HG02970 (cell line): ENCODE results near the gene FGF7.
"Not testable (repeated sequence)": the region's sequence is repeated elsewhere in the genome, so short reads cannot be mapped to it uniquely, and the experiment has no call there.

ENCODE experiments used
- ATAC-seq: cut with Tn5 transposase; IDR thresholded peaks from one replicate; pipeline ENCODE4 v1.9.1; 2021; ENCODE audit warnings: mild to moderate bottlenecking, moderate library complexity, moderate number of reproducible peaks; ENCODE audit not compliant: unreplicated experiment, low FRiP score

The FGF7 gene

DNA sequence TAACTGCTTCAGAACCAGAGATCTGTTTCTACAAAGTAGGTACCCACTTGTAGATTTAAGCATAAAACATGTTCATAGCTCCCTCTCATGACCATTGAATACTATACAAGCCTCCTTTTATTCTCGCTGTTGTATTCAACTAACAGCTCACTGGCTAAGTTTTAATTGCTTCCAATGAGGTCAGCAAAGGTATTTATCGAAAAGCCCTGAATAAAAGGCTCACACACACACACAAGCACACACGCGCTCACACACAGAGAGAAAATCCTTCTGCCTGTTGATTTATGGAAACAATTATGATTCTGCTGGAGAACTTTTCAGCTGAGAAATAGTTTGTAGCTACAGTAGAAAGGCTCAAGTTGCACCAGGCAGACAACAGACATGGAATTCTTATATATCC, at the start of gene FGF7:
TSS of gene FGF7 (plus strand) at position 222 of the 400 bp plus-strand sequence. CDS start 1,056 bp downstream, outside the sequence.
- ATAC-seq = no peak

DNA sequence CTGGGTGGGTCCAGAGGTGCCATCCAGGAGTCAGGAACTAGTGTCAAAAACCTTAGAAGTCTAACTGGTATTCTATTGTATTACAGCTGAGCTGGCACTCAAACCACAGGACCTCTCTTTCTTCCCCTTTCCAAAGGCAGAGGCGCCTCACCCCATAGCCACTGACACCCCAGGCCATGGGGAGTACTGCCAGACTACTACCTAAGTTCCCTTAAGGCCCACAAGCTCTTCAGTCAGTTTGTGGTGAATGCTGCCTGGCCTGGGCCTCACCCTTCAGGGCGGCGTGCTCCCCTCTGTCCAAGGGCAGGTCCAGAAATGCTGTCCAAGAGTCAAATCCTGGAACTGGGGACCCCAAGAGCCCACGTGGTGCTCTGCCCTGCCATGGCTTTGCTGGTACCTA, 43.0 kb upstream of the FGF7 start:
- ATAC-seq = no peak

- no peak for ATAC-seq
Observed at GRCh38 chr15:49380912-49381311, 42.1 kb upstream of the FGF7 start.

DNA sequence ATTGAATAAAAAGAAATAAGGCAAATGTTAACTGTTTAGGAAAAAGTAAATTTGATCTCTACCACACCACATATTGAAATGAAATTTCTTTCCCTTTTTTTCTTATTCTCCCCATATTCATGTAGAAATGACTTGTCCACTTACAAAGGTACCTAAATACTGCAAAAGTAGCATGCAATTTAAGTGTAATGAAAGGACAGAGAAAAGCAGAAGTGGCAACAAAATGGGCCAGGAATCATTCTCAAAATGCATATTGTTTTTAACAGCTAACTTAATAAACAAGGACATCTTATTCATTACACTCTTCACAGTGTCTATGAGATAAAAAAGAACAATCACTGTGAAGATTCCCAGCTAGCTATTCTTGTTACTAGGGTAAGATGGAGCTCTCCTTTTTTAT, 40.6 kb upstream of the FGF7 start:
- no peak for ATAC-seq

GRCh38 chr15:49383266-49383665, 39.8 kb upstream of the FGF7 start:
- ATAC-seq = no peak

DNA sequence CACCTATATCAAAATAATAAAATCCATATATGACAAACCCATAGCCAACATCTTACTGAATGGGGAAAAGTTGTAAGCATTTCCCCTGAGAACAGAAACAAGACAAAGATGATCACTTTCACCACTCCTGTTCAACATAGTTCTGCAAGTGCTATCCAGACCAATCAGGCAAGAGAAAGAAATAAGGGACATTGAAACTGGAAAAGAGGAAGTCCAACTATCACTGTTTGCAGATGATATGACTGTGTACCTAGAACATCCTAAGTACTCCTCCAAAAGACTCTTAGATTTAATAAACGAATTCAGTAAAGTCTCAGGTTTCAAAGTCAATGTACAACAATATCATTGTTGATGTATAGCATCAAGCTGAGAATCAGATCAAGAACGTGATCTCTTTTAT, 35.6 kb upstream of the FGF7 start:
- ATAC-seq = no peak

GRCh38 chr15:49402515-49403296, 20.3 kb upstream of the FGF7 start:
- not testable (repeated sequence) for ATAC-seq

- ATAC-seq = no peak
Observed at GRCh38 chr15:49406352-49407118, 16.5 kb upstream of the FGF7 start.

GRCh38 chr15:49410641-49411040, 12.4 kb upstream of the FGF7 start:
- no peak for ATAC-seq

- no peak for ATAC-seq
Observed at GRCh38 chr15:49412797-49413196, 10.2 kb upstream of the FGF7 start.

DNA sequence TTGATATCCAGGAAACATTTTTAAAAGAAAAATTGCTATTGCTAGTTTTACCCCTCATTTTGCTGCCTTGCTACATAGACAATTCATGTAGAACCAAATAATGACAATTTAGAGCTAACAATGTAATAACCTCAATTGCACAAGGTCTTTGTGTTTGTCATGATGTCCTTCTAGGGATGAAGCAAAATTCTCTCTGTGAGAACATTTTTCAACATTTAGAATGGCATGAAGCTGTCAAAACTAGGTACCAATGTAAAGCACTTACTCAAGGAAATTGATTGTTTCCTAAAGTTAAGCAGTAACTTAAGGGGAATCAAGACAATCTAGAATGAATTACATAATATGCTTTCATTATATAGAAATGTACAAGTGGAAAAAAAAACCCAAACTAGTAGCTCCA, 7.9 kb upstream of the FGF7 start:
- no peak for ATAC-seq

GRCh38 chr15:49415638-49416037, 7.4 kb upstream of the FGF7 start:
- no peak for ATAC-seq

DNA sequence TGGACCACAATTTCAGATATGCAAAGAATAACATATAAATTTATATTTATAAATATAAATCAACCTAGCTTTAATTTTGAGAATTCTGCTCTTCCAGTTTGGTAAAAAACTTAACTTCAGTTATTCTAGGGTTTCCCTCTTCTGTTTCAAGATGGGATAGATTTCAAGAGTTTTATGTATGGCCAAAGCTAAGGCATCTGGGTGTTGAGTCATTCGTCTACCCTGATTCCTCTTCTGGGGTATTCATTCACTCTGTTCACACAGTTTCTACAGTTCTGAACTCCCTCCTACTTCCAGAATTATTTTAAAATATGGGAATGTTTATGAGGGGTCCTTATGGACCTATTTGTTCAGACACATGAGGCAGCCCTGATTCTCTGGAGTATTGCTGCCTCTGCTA, 4.2 kb upstream of the FGF7 start:
- no peak for ATAC-seq

DNA sequence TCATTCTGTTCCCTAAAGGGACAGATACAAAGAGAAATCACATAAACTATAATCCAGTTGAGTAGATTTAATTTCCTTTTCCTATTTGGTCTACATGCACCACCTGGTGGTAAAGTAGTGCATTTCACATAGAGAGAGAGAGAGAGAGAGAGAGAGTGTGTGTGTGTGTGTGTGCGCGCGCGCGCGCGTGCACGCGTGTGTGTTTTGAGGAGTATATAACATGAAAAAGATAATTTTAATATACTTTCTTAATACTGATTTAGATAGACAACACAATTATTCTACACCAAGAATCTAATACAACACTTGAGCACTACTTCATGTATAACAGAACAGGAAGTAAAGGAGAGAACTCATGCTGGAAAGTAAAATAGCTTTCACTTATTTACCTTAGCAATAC, 1.1 kb upstream of the FGF7 start:
- no peak for ATAC-seq

DNA sequence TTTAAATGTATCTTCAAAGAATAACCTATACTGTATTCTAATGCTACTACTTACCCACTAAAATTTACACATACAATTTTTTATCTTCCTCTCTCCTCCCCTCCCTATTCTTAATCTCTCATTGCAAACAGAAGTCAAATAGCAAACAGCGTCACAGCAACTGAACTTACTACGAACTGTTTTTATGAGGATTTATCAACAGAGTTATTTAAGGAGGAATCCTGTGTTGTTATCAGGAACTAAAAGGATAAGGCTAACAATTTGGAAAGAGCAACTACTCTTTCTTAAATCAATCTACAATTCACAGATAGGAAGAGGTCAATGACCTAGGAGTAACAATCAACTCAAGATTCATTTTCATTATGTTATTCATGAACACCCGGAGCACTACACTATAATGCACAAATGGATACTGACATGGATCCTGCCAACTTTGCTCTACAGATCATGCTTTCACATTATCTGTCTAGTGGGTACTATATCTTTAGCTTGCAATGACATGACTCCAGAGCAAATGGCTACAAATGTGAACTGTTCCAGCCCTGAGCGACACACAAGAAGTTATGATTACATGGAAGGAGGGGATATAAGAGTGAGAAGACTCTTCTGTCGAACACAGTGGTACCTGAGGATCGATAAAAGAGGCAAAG, 984 bp downstream of the FGF7 start:
- no peak for ATAC-seq

DNA sequence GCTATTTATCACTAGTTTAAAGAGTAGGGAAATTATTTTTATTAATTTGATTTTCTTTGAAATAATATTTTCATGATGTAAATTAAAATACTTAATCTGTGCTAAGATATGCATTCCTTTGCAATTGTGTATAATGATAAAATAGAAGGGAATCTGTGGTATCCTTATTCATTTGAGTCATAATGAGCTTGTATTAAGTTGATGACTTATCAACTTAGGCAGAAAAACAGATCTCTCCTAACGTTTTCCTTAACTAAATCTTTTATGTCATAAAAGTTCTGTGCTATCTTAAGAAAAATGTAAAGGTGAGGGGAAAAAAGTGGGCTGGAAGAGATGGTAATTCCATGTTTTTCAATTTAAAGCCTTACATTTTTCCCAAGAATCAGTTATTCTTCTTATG, 1.9 kb downstream of the FGF7 start:
- ATAC-seq = no peak

GRCh38 chr15:49427372-49427771, 4.3 kb downstream of the FGF7 start:
- no peak for ATAC-seq

GRCh38 chr15:49428409-49429095, 5.5 kb downstream of the FGF7 start:
- ATAC-seq = no peak

- ATAC-seq = no peak
Observed at GRCh38 chr15:49430046-49430445, 7.0 kb downstream of the FGF7 start.

GRCh38 chr15:49435174-49435573, 12.1 kb downstream of the FGF7 start:
- ATAC-seq = no peak

DNA sequence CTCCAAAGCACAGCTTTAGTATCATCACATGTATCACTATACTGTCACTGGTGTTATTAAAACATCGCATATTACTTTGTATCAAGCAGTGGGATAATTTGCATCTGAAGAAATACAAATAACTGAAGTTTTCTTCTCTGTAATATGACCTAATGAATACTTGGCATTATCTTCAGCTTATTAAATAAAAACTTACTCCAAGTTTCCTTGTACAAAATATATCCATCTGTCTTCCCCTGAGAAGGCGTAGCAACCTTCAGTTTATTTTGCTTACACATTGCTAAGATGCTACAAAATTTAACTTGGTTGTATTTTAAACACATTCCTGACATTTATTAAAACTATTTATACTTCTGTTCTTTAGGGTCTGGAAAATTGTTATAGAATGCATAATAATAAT, 13.7 kb downstream of the FGF7 start:
- ATAC-seq = no peak
